ENCODE data around the gene KLF15. TPM values are rescaled to one million over a fixed set of nuclear protein-coding genes. Genes with fewer than 3 reads are reported as not detected.

Gene KLF15
- total RNA-seq, 1 experiment from 2014 or later = 14.7 TPM

GRCh38 chr3:126360714-126361060, 3.5 kb upstream of the KLF15 start (continued):
- TF ChIP-seq AFF4 (CRISPR knock-in tag; IDR thresholded peaks at IDR 0.05; ENCODE audit: borderline replicate concordance) (no peak), CREB1 (CRISPR knock-in tag; IDR thresholded peaks at IDR 0.05) (no peak), ZNF232 (CRISPR knock-in tag; IDR thresholded peaks at IDR 0.05) (no peak)

GRCh38 chr3:126360046-126360713, 3.0 kb upstream of the KLF15 start:
- CTCF ChIA-PET = interaction anchor here (0.9 kb wide), 1 partner anchor 11 kb away, joined by 3 read pairs; no protein-coding TSS in a partner anchor
- Mint-ChIP-seq H3K4me3 (no peak overlapping the region), H3K9me3 (peaks cover 13% of the 10 kb centered on the region), H3K4me1 (peaks cover 44% of the 10 kb centered on the region), H3K27me3 (ENCODE audit: low read depth) (peaks cover 30% of the 10 kb centered on the region), H3K36me3 (peaks cover 15% of the 10 kb centered on the region; the same call in 1 of the 2 replicates), H3K27ac (no peak overlapping the region)
- TF ChIP-seq OVOL2 (CRISPR knock-in tag; IDR thresholded peaks at IDR 0.05; ENCODE audit: borderline replicate concordance) = no peak
- TF ChIP-seq ZNF121 (CRISPR knock-in tag; IDR thresholded peaks at IDR 0.05) = no peak
- TF ChIP-seq NFYB (CRISPR knock-in tag; conservative IDR thresholded peaks at IDR 0.05; ENCODE audit: low read depth) = no peak
- TF ChIP-seq HMGA2 (CRISPR knock-in tag; IDR thresholded peaks at IDR 0.05) = no peak
- no peak for TF ChIP-seq USF2 (CRISPR knock-in tag; IDR thresholded peaks at IDR 0.05)
- TF ChIP-seq ELF4 (CRISPR knock-in tag; IDR thresholded peaks at IDR 0.05; ENCODE audit: low read depth) = no peak
- no peak for TF ChIP-seq ATF3 (CRISPR knock-in tag; conservative IDR thresholded peaks at IDR 0.05)
- TF ChIP-seq MAX (CRISPR knock-in tag; IDR thresholded peaks at IDR 0.05) = no peak
- POLR2A ChIA-PET = no interaction called here
- DNase-seq (ENCODE audit: low spot score) (no peak), ATAC-seq (no peak)

GRCh38 chr3:126358816-126359181, 1.6 kb upstream of the KLF15 start:
- Mint-ChIP-seq H3K27me3 (ENCODE audit: low read depth) (peaks cover 30% of the 10 kb centered on the region), H3K4me3 (no peak overlapping the region), H3K36me3 (peaks cover 15% of the 10 kb centered on the region; the same call in 1 of the 2 replicates), H3K27ac (no peak overlapping the region), H3K9me3 (peaks cover 13% of the 10 kb centered on the region), H3K4me1 (peaks cover 34% of the 10 kb centered on the region)
- POLR2A ChIA-PET = no interaction called here
- CTCF ChIA-PET = interaction anchor here (0.5 to 1.3 kb wide), 2 partner anchors 8 to 16 kb away, joined by 3 to 4 read pairs; no protein-coding TSS in a partner anchor
- no peak for DNase-seq (ENCODE audit: low spot score)
- no peak for ATAC-seq
- TF ChIP-seq MXD4 (CRISPR knock-in tag; IDR thresholded peaks at IDR 0.05; ENCODE audit: borderline replicate concordance) (no peak), ZNF121 (CRISPR knock-in tag; IDR thresholded peaks at IDR 0.05) (no peak), CBFB (CRISPR knock-in tag; IDR thresholded peaks at IDR 0.05; ENCODE audit: low read depth) (no peak), NR1H2 (CRISPR knock-in tag; IDR thresholded peaks at IDR 0.05) (no peak), FOXP1 (CRISPR knock-in tag; IDR thresholded peaks at IDR 0.05; ENCODE audit: borderline replicate concordance) (no peak), FOXJ3 (CRISPR knock-in tag; IDR thresholded peaks at IDR 0.05; ENCODE audit: borderline replicate concordance) (no peak), USF1 (CRISPR knock-in tag; IDR thresholded peaks at IDR 0.05) (no peak), NR2C2 (CRISPR knock-in tag; IDR thresholded peaks at IDR 0.05) (no peak), MAX (CRISPR knock-in tag; IDR thresholded peaks at IDR 0.05) (no peak), ZNF317 (CRISPR knock-in tag; IDR thresholded peaks at IDR 0.05; ENCODE audit: borderline replicate concordance, low read depth) (no peak), SP1 (CRISPR knock-in tag; conservative IDR thresholded peaks at IDR 0.05) (no peak), HMGXB4 (CRISPR knock-in tag; IDR thresholded peaks at IDR 0.05) (no peak), ATF2 (CRISPR knock-in tag; IDR thresholded peaks at IDR 0.05; ENCODE audit: borderline replicate concordance, low read depth) (no peak), ELF4 (CRISPR knock-in tag; IDR thresholded peaks at IDR 0.05; ENCODE audit: low read depth) (no peak)

Data from WTC11 (cell line).